Tibial artery (tissue), 4 donors: ENCODE results near the gene DOK5.

Experiments used
- DNase-seq, 2 donors: peaks; one replicate each; pipeline ENCODE4 v3.0.0-alpha.2; 2019
- H3K27ac ChIP-seq, 2 donors: fragments of 200-600 bp; sonication (generic) in 1 of 2; 1 replicate in 1 of 2; 2 replicates in 1 of 2; pipeline ENCODE4 v1.5.1; 2018 to 2019; ENCODE audit warnings: mild to moderate bottlenecking in 1 of 2
- H3K27me3 ChIP-seq, 2 donors: fragments of 200-600 bp; sonication (generic) in 1 of 2; one replicate each; pipeline versions ENCODE4 v1.5.1 to v1.6.0; 2016 to 2019
- H3K36me3 ChIP-seq, 3 donors: fragments of 200-600 bp; sonication (generic) in 2 of 3; one replicate each; pipeline ENCODE4 v1.5.1; 2016 to 2019; ENCODE audit warnings: mild to moderate bottlenecking in 2 of 3
- H3K4me1 ChIP-seq, 4 donors: fragments of 200-600 bp; sonication (generic) in 2 of 4; 1 replicate in 3 of 4; 2 replicates in 1 of 4; pipeline ENCODE4 v1.5.1; 2016 to 2019
- H3K4me3 ChIP-seq, 2 donors: fragments of 200-600 bp; sonication (generic) in 1 of 2; 1 replicate in 1 of 2; 2 replicates in 1 of 2; pipeline ENCODE4 v1.5.1; 2018 to 2019; ENCODE audit warnings: mild to moderate bottlenecking in 2 of 2
- H3K9me3 ChIP-seq, 3 donors: fragments of 200-600 bp; sonication (generic) in 1 of 3; one replicate each; pipeline ENCODE4 v1.5.1; 2016 to 2019
- CTCF ChIP-seq, 2 experiments: fragments of 200-600 bp in 1 of 2; fragments of 450-650 bp in 1 of 2; IDR thresholded peaks; one replicate each; pipeline ENCODE4 v1.5.1; 2017 to 2019; ENCODE audit warnings: antibody characterized with exemption in 2 of 2, mild to moderate bottlenecking in 1 of 2, moderate library complexity in 1 of 2
- intact Hi-C: fragments of 100-400 bp; cut with DNase I; formaldehyde crosslinking; loops from one replicate; pipeline ENCODE4 v1.15.0; 2023; ENCODE audit warnings: low total_unique reads

DOK5 gene

GRCh38 chr20:54587408-54587807, 112.0 kb downstream of the DOK5 start:
- no peaks in the 10 kb centered on the region for H3K36me3 ChIP-seq
- no peak overlapping the region for H3K27ac ChIP-seq
- no peak overlapping the region for H3K4me3 ChIP-seq
- intact Hi-C loops, result no loop called here
- H3K27me3 ChIP-seq, result no peaks in the 10 kb centered on the region
- no peak for TF ChIP-seq CTCF (IDR thresholded peaks at IDR 0.05)
- no peaks in the 10 kb centered on the region for H3K4me1 ChIP-seq
- H3K9me3 ChIP-seq, result no peaks in the 10 kb centered on the region
- no peak for DNase-seq

GRCh38 chr20:54589402-54590030, 114.1 kb downstream of the DOK5 start:
- Histone ChIP-seq H3K36me3 (no peaks in the 10 kb centered on the region), H3K4me3 (no peak overlapping the region), H3K4me1 (no peaks in the 10 kb centered on the region), H3K27ac (no peak overlapping the region), H3K9me3 (no peaks in the 10 kb centered on the region), H3K27me3 (no peaks in the 10 kb centered on the region)
- no peak for TF ChIP-seq CTCF (IDR thresholded peaks at IDR 0.05)
- intact Hi-C loops, result no loop called here
- DNase-seq, result no peak

- no peak for TF ChIP-seq CTCF (IDR thresholded peaks at IDR 0.05)
- intact Hi-C loops, result no loop called here
- H3K4me1 ChIP-seq, result no peaks in the 10 kb centered on the region
- no peak overlapping the region for H3K27ac ChIP-seq
- no peak for DNase-seq
- H3K36me3 ChIP-seq, result no peaks in the 10 kb centered on the region
- H3K4me3 ChIP-seq, result no peak overlapping the region
- H3K9me3 ChIP-seq, result no peaks in the 10 kb centered on the region
- H3K27me3 ChIP-seq, result no peaks in the 10 kb centered on the region
Measured at GRCh38 chr20:54590856-54591255, 115.5 kb downstream of the DOK5 start.

- Histone ChIP-seq H3K4me3 (no peak overlapping the region), H3K4me1 (no peaks in the 10 kb centered on the region), H3K27ac (no peak overlapping the region), H3K36me3 (no peaks in the 10 kb centered on the region), H3K27me3 (no peaks in the 10 kb centered on the region), H3K9me3 (no peaks in the 10 kb centered on the region)
- TF ChIP-seq CTCF (IDR thresholded peaks at IDR 0.05), result no peak
- intact Hi-C loops, result no loop called here
- no peak for DNase-seq
Measured at GRCh38 chr20:54596651-54597050, 121.3 kb downstream of the DOK5 start.

- Histone ChIP-seq H3K4me3 (no peak overlapping the region), H3K27ac (no peak overlapping the region), H3K27me3 (no peaks in the 10 kb centered on the region), H3K9me3 (no peaks in the 10 kb centered on the region), H3K4me1 (no peaks in the 10 kb centered on the region), H3K36me3 (no peaks in the 10 kb centered on the region)
- TF ChIP-seq CTCF (IDR thresholded peaks at IDR 0.05), result no peak
- intact Hi-C loops, result no loop called here
- DNase-seq, result no peak
Measured at GRCh38 chr20:54598352-54598751, 123.0 kb downstream of the DOK5 start.

GRCh38 chr20:54600634-54601033, 125.2 kb downstream of the DOK5 start:
- TF ChIP-seq CTCF (IDR thresholded peaks at IDR 0.05), result no peak
- no peak for DNase-seq
- Histone ChIP-seq H3K27ac (no peak overlapping the region), H3K27me3 (no peaks in the 10 kb centered on the region), H3K4me3 (no peak overlapping the region), H3K36me3 (no peaks in the 10 kb centered on the region), H3K4me1 (no peaks in the 10 kb centered on the region), H3K9me3 (no peaks in the 10 kb centered on the region)
- intact Hi-C loops, result no loop called here
